Right forelimb (tissue), 1 donor: Measurements from ENCODE around the gene TPD52L2.

Source experiments
- DNase-seq: peaks from one replicate; pipeline ENCODE4 v3.0.0-alpha.2; 2018

The TPD52L2 gene

GRCh38 chr20:63935447-63935846 lies 70.4 kb downstream of the TPD52L2 start:
- DNase-seq = no peak

- DNase-seq = no peak
These were observed 72.5 kb downstream of the TPD52L2 start for GRCh38 chr20:63937596-63937995.

- no peak for DNase-seq
These were observed 74.2 kb downstream of the TPD52L2 start for GRCh38 chr20:63939061-63939935.

GRCh38 chr20:63940071-63940471 lies 75.0 kb downstream of the TPD52L2 start:
- DNase-seq = no peak

- no peak for DNase-seq
These were observed 75.6 kb downstream of the TPD52L2 start for GRCh38 chr20:63940472-63941266.
